CD4-positive, alpha-beta T cell (primary cell): ENCODE results near the gene RAB35. TPM values are rescaled to one million over a fixed set of nuclear protein-coding genes. Genes with fewer than 3 reads are reported as not detected.

Source experiments
- ATAC-seq: fragments of 200-7000 bp; cut with Tn5 transposase; one replicate; pipeline ENCODE4 v1.10.0; 2022; ENCODE audit warnings: mild to moderate bottlenecking; ENCODE audit not compliant: poor library complexity
- CTCF ChIA-PET: fragments of 350-600 bp; sonication (Branson Sonifier 250); formaldehyde crosslinking; loops from one replicate; lab custom pipeline; 2021; ENCODE audit warnings: antibody characterized with exemption, inconsistent platforms; lab: Charles Lee
- POLR2A ChIA-PET: fragments of 350-600 bp; sonication (Branson Sonifier 250); formaldehyde crosslinking; loops from one replicate; lab custom pipeline; 2021; ENCODE audit warnings: antibody characterized with exemption, inconsistent platforms; lab: Charles Lee
- DNase-seq, 14 experiments: peaks; one replicate each; pipeline ENCODE4 v3.0.0-alpha.2; 2013 to 2020; ENCODE audit warnings: mixed read lengths in 2 of 14
- H3K27ac ChIP-seq, 2 donors: one replicate each; pipeline versions ENCODE4 v1.5.1 to v1.7.0; 2013; ENCODE audit warnings: low read length in 2 of 2, low read depth in 1 of 2, mild to moderate bottlenecking in 1 of 2
- H3K27me3 ChIP-seq, 2 experiments: 1 replicate in 1 of 2; 2 replicates in 1 of 2; pipeline versions ENCODE4 v1.6.1 to v1.7.0; 2013; ENCODE audit warnings: low read length in 2 of 2, control low read depth in 1 of 2, mild to moderate bottlenecking in 1 of 2, moderate library complexity in 1 of 2; ENCODE audit not compliant: insufficient read depth in 2 of 2, control insufficient read depth in 1 of 2
- H3K36me3 ChIP-seq: one replicate; pipeline ENCODE4 v1.6.1; 2013; ENCODE audit warnings: low read length, control low read depth; ENCODE audit not compliant: insufficient read depth
- H3K4me1 ChIP-seq: one replicate; pipeline ENCODE4 v1.6.1; 2013; ENCODE audit warnings: low read length, control low read depth; ENCODE audit not compliant: insufficient read depth
- H3K4me3 ChIP-seq: one replicate; pipeline ENCODE4 v1.5.1; 2013; ENCODE audit warnings: mild to moderate bottlenecking, low read length, moderate library complexity
- H3K9me3 ChIP-seq, 2 experiments: 1 replicate in 1 of 2; 2 replicates in 1 of 2; pipeline versions ENCODE4 v1.6.1 to v1.7.0; 2013; ENCODE audit warnings: low read length in 2 of 2, mild to moderate bottlenecking in 2 of 2, control low read depth in 1 of 2, moderate library complexity in 1 of 2; ENCODE audit not compliant: control insufficient read depth in 1 of 2, insufficient read depth in 1 of 2
- H3K27ac Mint-ChIP-seq: one replicate; pipeline ENCODE4 v1.8.0; 2020; ENCODE audit warnings: mixed read lengths
- H3K27me3 Mint-ChIP-seq: one replicate; pipeline ENCODE4 v1.8.0; 2021; ENCODE audit warnings: mixed read lengths
- H3K36me3 Mint-ChIP-seq: one replicate; pipeline ENCODE4 v1.8.0; 2021; ENCODE audit warnings: low read depth, mixed read lengths
- H3K4me1 Mint-ChIP-seq: one replicate; pipeline ENCODE4 v1.8.0; 2021; ENCODE audit warnings: low read depth, mixed read lengths
- H3K4me3 Mint-ChIP-seq: one replicate; pipeline ENCODE4 v1.8.0; 2020; ENCODE audit warnings: mild to moderate bottlenecking, mixed read lengths
- H3K9me3 Mint-ChIP-seq: one replicate; pipeline ENCODE4 v1.8.0; 2020; ENCODE audit warnings: mixed read lengths
- CTCF ChIP-seq: fragments of 200-600 bp; IDR thresholded peaks from one replicate; pipeline ENCODE4 v1.8.0; 2022; ENCODE audit warnings: antibody characterized with exemption, mild to moderate bottlenecking
- intact Hi-C, 2 experiments: fragments of 100-400 bp; cut with DNase I in 1 of 2; cut with micrococcal nuclease in 1 of 2; formaldehyde crosslinking; loops; one replicate each; pipeline versions ENCODE4 v1.15.1 to v1.9.0; 2023 to 2025; cut with DNase I, micrococcal nuclease
- total RNA-seq, 174 experiments: library from RNA in 2 of 174; stranded (reverse) in 2 of 174; gene quantifications; one replicate each; pipeline ENCODE4 v1.2.3 and lab custom pipeline; 2021 to 2026

RAB35 gene
- total RNA-seq, 2 experiments from 2014 or later: 49.7 to 53.8 TPM

- no peak overlapping the region for H3K4me3 ChIP-seq
- intact Hi-C loops: no loop called here
- Mint-ChIP-seq H3K36me3 (peaks cover 89% of the 10 kb centered on the region), H3K27ac (no peak overlapping the region), H3K9me3 (no peaks in the 10 kb centered on the region), H3K4me1 (no peaks in the 10 kb centered on the region), H3K27me3 (no peaks in the 10 kb centered on the region), H3K4me3 (no peak overlapping the region)
- TF ChIP-seq CTCF: no peak
- peaks cover 92% of the 10 kb centered on the region for H3K36me3 ChIP-seq
- H3K27ac ChIP-seq: no peak overlapping the region
- DNase-seq (no peak), ATAC-seq (no peak)
- no peaks in the 10 kb centered on the region for H3K9me3 ChIP-seq
- CTCF ChIA-PET: no interaction called here
- POLR2A ChIA-PET: no interaction called here
- no peaks in the 10 kb centered on the region for H3K4me1 ChIP-seq
- H3K27me3 ChIP-seq: no peaks in the 10 kb centered on the region
These were observed 27.7 kb upstream of the RAB35 start for GRCh38 chr12:120144215-120144614.

DNA sequence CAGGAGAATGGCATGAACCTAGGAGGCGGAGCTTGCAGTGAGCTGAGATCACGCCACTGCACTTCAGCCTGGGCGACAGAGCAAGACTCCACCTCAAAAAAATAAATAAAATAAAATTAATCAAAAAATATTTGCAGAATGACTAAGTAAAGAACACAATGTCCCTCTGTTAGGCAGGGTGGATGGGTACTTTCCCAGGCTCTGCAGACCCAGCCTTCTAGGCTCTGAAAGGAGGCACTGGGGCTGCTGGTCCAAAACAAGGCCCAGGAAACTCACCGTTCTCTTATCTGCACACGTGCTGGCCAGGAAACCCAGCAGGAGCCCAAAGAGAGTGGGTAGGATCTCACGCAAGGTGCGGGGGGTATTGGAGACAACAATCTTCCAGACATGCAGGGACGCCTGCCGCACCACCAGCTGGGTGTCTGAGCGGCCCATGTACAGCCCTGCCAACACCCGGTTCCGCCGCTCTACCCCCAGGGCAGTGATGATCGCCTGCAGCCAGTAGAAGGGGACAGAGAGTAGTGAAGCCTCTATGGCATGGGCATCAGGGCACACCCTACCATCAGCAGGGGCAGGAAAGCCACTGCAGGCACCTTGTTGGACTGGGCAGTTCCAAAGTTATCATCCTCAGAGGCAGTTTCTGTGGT, 25.8 kb upstream of the RAB35 start:
- ATAC-seq: no peak
- no peaks in the 10 kb centered on the region for H3K4me1 Mint-ChIP-seq
- Histone ChIP-seq H3K4me3 (no peak overlapping the region), H3K4me1 (no peaks in the 10 kb centered on the region), H3K36me3 (peaks cover 89% of the 10 kb centered on the region), H3K9me3 (no peaks in the 10 kb centered on the region), H3K27me3 (no peaks in the 10 kb centered on the region), H3K27ac (no peak overlapping the region)
- H3K9me3 Mint-ChIP-seq: no peaks in the 10 kb centered on the region
- no peak for TF ChIP-seq CTCF
- H3K4me3 Mint-ChIP-seq: no peak overlapping the region
- no peaks in the 10 kb centered on the region for H3K27me3 Mint-ChIP-seq
- intact Hi-C loops: no loop called here
- POLR2A ChIA-PET: no interaction called here
- DNase-seq: no peak
- CTCF ChIA-PET: no interaction called here
- no peak overlapping the region for H3K27ac Mint-ChIP-seq
- H3K36me3 Mint-ChIP-seq: peaks cover 88% of the 10 kb centered on the region

GRCh38 chr12:120141336-120141735, 24.8 kb upstream of the RAB35 start:
- DNase-seq (no peak), ATAC-seq (no peak)
- Histone ChIP-seq H3K36me3 (peaks cover 89% of the 10 kb centered on the region), H3K9me3 (no peaks in the 10 kb centered on the region), H3K27me3 (no peaks in the 10 kb centered on the region), H3K4me3 (no peak overlapping the region), H3K4me1 (no peaks in the 10 kb centered on the region), H3K27ac (no peak overlapping the region)
- CTCF ChIA-PET: no interaction called here
- Mint-ChIP-seq H3K27ac (no peak overlapping the region), H3K9me3 (no peaks in the 10 kb centered on the region), H3K27me3 (no peaks in the 10 kb centered on the region), H3K4me1 (no peaks in the 10 kb centered on the region), H3K36me3 (peaks cover 91% of the 10 kb centered on the region), H3K4me3 (no peak overlapping the region)
- TF ChIP-seq CTCF: no peak
- intact Hi-C loops: no loop called here
- POLR2A ChIA-PET: no interaction called here
